Endometrial microvascular endothelial cells (primary cell): ENCODE results near the gene XPNPEP1. TPM values are rescaled to one million over a fixed set of nuclear protein-coding genes. Genes with fewer than 3 reads are reported as not detected.

Experiments
- in situ Hi-C: cut with HindIII; loops from 2 replicates; pipeline ENCODE4 v1.10.0; 2017; ENCODE audit warnings: low sequenced_read_pairs, low pct_unique_long_range_greater_than_20kb; ENCODE audit errors: inconsistent ontology term
- total RNA-seq: library from RNA; depleted of rRNA; stranded (reverse); fragments of >200 nt; gene quantifications from one replicate; pipeline ENCODE4 v1.2.3, GENCODE V29; 2015; ENCODE audit errors: inconsistent ontology term

The XPNPEP1 gene
- total RNA-seq, 1 donor from 2014 or later = 110 TPM

DNA sequence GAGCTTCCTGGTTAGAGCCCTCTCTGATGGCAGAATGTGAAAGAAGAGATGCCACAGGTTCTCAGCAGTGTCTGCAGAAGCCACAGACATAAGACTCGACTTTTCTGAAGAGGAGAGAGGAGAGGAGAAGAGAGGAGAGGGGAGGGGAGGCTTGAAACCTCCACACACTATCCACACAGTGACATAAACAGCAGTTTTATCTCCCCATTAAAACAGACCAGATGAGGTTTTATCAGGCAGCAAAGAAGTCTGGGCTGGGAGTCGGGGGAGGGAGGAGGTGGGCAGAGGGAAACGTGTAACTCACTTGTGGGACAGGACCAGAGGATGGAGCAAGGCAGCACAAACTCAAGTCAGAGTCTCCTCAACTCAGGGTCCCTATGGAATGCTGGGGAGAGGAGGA is 76.5 kb downstream of the XPNPEP1 start:
- in situ Hi-C loops = no loop called here

DNA sequence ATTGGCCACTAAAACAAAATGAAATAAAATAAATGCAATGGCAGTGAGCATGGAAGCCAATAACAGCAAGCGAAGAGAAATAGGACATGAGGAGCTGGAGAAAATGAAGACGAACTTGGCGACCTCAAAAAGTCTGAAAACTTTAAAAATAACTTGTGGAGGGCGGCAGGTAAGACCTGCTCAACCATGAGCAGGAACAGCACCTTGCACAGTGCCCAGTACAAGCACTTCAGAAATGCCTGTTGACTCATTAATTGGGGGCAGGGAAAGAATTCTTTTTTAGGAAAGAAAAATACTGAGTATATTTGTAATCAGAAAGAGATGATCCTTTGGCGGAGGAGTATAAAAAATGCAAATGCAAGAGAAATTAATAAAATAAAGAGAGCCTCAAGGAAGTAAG is 78.0 kb downstream of the XPNPEP1 start:
- in situ Hi-C loops = no loop called here

DNA sequence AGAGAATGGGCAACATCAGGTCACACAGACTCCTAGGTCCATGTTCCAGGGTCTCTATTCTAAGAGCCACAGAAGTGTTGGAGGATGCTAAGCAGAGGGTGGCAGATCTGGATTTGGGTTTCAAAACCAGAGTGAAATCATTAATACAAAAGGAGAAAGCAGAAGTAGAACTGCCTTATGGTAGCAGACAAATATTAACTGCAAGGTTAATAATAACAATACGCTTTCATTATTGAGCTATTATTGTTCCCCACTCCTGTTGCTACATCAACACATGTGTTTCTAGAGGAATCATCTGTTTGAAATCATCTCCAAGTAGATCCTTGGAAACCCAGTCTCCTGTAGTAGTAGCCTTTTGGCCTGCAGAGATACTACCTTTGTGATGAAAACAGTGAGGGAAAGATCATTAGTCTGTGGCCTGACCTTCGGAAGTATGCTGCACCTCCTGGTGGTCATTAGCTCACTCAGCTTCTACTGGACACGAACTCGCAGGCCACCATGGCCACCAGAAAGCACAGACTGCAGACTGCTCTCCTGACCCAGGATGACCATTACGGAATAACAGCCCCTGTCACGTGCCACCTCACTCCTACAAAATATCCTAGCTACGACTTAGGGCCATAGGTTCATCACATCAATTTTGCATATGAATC is 84.6 kb downstream of the XPNPEP1 start:
- in situ Hi-C loops = no loop called here

DNA sequence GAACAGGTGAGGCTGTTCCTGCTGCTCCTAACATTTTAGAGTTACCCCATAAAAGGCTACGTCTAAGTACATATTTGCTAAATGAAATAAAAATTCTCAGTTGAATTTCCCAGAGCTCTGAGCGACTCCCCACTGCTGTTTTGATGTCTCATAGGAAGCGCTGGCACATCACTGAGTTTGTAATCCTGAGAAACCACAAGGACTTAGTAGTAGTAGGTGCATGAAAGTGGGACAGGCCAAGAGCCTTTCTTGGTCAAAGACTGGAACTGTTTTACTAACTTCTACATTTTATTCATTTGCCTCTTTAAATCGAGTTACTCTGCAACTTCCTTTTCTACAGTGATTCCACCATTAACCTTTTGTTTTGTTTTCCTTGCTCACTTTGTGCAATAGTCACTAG is 85.9 kb downstream of the XPNPEP1 start:
- in situ Hi-C loops = no loop called here

DNA sequence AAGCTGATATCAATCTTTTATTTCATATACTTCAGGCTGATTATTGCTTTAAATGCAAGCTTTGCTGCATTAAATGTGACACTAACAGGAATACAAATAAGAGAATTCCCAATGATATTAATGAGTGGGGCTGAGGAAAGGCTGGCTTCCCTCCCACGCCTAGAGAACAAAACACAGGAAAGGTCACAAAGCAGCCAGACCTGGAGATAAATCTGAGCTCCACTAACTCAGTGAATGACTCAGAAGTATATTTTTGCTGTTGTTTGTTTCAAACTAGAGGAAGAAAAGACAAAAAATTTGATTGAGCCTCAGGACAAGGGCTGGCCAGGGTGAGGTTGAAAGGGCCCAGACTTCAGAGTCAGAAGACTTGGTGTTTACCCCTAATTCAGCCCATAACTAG is 88.1 kb downstream of the XPNPEP1 start:
- in situ Hi-C loops = no loop called here

DNA sequence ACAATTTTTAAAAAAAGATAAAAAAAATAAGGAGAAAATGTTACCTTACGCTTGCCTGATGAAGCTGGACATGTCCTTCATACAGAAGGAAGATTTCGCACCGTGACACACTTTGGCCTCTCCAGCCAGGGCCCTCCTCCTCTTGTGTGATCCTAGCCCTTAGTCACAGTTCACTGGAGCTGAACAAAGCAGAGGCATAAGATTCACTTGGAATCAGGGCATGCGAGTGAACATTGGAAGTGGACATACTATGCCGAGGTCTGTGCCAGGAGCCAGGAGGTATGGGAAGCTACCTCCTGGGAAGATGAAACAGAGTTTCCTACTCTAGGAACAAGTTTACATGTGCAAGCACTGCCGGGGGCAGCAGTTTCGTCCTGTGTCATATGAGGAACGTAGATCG is 91.5 kb downstream of the XPNPEP1 start:
- in situ Hi-C loops = no loop called here

DNA sequence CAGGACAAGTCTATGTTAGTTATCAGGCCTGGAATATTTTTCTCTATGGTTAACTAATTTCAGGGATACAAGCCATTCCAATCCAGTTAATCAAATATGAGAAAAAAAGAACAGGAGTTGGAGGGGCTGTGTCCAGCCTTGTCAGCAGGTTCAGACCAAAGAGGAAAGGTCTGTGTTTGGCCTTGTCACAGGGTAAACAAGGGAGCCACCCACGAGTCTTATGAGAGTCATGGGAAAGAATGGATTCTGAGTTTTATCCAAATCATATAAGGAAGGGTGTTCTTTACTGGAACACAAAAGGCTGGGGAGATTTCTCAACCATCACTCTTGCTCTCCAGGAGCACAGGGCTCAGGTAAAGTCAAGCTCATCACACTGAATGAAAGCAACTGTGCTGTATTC is 99.1 kb downstream of the XPNPEP1 start:
- in situ Hi-C loops = no loop called here

DNA sequence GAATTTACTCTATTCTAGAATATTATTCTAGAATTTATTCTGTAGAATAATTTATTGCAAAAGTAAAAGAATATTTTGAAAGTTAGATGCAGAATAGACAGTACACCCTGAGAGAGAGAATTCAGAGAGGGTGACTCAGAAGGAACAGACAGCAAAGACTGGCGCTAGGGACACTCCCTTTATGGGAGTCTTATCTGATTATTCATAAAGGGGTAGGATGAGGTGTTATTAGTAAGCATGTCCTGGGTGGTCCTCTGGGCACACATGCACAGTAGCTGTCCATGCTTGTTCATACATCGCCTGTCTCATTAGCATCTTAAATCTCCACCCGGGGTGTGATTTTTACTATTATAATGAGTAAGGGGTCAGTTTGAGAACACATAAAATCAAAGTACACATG is 100.1 kb downstream of the XPNPEP1 start:
- in situ Hi-C loops = no loop called here

DNA sequence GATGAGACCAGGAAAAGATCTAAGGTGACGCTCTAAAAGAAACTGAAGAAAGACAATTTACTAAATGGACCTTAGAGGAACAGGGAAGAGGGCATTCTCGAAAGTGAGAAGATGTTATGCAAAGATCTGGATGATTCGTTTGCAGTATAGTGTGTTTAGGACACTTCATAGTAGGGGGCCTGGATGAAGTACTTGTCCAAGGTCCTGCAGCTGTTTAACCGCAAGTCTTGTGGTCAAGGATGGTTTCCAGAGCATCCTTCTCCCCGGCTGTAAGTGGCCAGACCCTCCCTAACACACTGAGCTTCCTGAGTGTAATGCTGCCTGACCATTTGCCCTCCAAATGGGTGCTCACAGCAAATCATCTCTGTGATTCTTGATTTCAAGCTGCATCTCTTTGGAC is 101.6 kb downstream of the XPNPEP1 start:
- in situ Hi-C loops = no loop called here

DNA sequence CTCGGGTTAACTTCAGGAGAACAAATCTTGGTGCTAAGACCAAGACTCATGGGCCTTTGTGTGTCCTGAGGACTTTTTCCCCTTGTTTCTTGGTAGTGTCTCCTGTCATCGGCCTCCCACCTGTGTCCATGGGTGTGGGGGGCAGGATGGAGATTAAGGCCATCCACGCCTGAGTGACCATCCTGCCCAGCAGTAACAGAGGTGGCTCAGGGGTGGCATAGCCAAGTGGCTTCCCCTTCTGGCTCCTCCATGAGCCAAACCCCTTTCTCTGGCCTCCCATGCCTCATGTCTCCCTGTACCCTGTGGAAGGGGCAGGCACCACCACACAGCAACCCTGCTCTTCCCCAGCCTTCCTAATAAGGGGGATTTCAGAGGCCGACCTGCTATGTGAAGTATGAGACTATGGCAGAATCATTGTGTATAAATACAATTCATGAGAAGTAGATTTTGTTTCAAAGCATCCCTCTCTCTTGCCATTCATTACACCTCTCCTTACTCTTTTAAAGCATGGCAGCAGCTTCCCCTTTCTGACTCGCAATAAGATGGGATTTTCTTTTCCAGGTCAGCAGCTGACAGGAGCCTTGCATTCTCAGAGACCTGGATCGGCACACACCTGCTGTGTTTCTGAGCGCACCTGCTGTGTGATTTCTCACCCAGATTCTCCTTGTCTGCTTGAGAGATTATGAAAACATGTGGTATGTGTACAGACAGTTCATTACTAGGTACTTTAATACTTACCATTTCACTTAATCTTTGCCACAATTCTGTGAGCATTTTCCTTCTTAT is 102.5 kb downstream of the XPNPEP1 start:
- in situ Hi-C loops = no loop called here

DNA sequence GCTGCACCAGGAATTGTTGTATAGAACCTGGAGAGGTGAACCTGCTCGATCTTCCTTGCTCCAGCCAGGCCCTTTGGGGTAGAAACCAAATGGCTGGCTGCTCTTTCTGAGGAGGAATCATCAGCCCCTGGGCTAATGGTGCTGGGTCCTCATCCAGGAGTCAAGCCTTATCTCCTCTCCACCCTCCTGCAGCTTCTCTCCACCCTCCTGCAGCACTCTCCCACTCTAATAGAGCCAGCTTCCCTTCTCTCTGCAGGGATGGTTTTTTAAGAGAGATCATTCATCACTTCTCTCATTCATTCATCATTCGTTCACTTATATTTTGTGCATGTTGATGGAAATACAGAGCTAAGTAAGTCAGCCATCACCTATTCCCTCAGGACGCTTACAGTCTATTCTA is 103.5 kb downstream of the XPNPEP1 start:
- in situ Hi-C loops = no loop called here

Other genes starting within 250 kb of the XPNPEP1 start
- gene ADD3, start 84.5 kb upstream of the XPNPEP1 start, total RNA-seq = 11.0 TPM